Endodermal cell (in vitro differentiated cells): ENCODE data around the gene C1R. TPM values are rescaled to one million over a fixed set of nuclear protein-coding genes. Genes with fewer than 3 reads are reported as not detected.
A peak's percentile ranks its signal among the peaks of the same experiment; 100 is the strongest.
"Not testable (repeated sequence)": the region's sequence is repeated elsewhere in the genome, so short reads cannot be mapped to it uniquely, and the experiment has no call there.

Experiments used
- DNase-seq: peaks from one replicate; pipeline ENCODE4 v3.0.0-alpha.2; 2017
- H3K27ac ChIP-seq: 2 replicates; pipeline ENCODE4 v1.5.1; 2013; ENCODE audit warnings: mild to moderate bottlenecking, low read depth, low read length, moderate library complexity
- H3K27me3 ChIP-seq: 2 replicates; pipeline ENCODE4 v1.6.1; 2013; ENCODE audit warnings: mild to moderate bottlenecking, low read length, moderate library complexity; ENCODE audit not compliant: insufficient read depth, control insufficient read depth, poor library complexity, severe bottlenecking
- H3K36me3 ChIP-seq: 2 replicates; pipeline ENCODE4 v1.7.0; 2013; ENCODE audit warnings: mild to moderate bottlenecking, low read length, moderate library complexity; ENCODE audit not compliant: control insufficient read depth, insufficient read depth
- H3K4me1 ChIP-seq: one replicate; pipeline ENCODE4 v1.7.0; 2013; ENCODE audit warnings: low read length; ENCODE audit not compliant: control insufficient read depth, insufficient read depth
- H3K4me3 ChIP-seq: 2 replicates; pipeline ENCODE4 v1.5.1; 2013; ENCODE audit warnings: mild to moderate bottlenecking, low read length, moderate library complexity
- H3K9ac ChIP-seq: 2 replicates; pipeline ENCODE4 v1.6.1; 2013; ENCODE audit warnings: mild to moderate bottlenecking, low read length, moderate library complexity; ENCODE audit not compliant: poor library complexity, severe bottlenecking; ENCODE audit errors: extremely low read depth
- H3K9me3 ChIP-seq: 2 replicates; pipeline ENCODE4 v1.6.1; 2013; ENCODE audit warnings: mild to moderate bottlenecking, low read length, moderate library complexity; ENCODE audit not compliant: control insufficient read depth
- H3K27ac Mint-ChIP-seq: 2 replicates; pipeline ENCODE4 v1.8.0; 2020; ENCODE audit warnings: mixed read lengths
- H3K27me3 Mint-ChIP-seq: 2 replicates; pipeline ENCODE4 v1.8.0; 2021; ENCODE audit warnings: mild to moderate bottlenecking, mixed read lengths; ENCODE audit not compliant: insufficient read depth
- H3K36me3 Mint-ChIP-seq: 2 replicates; pipeline ENCODE4 v1.8.0; 2020; ENCODE audit warnings: low read depth, mixed read lengths
- H3K4me1 Mint-ChIP-seq: 2 replicates; pipeline ENCODE4 v1.8.0; 2020; ENCODE audit warnings: mixed read lengths
- H3K4me3 Mint-ChIP-seq: 2 replicates; pipeline ENCODE4 v1.8.0; 2020; ENCODE audit warnings: mild to moderate bottlenecking, moderate library complexity, mixed read lengths
- H3K9me3 Mint-ChIP-seq: 2 replicates; pipeline ENCODE4 v1.8.0; 2020; ENCODE audit warnings: mild to moderate bottlenecking, mixed read lengths
- CTCF ChIP-seq: fragments of 200-600 bp; sonication (generic); conservative IDR thresholded peaks from 2 replicates; pipeline ENCODE4 v1.5.0; 2021; ENCODE audit warnings: antibody characterized with exemption, mild to moderate bottlenecking
- WGBS, 2 experiments: methylation state at CpG; one replicate each; pipeline versions ENCODE4 v1.1.5 to v1.1.7; 2013; ENCODE audit warnings: missing lambda C conversion rate in 2 of 2, mixed read lengths in 1 of 2; ENCODE audit not compliant: insufficient coverage in 1 of 2, insufficient read length in 1 of 2; 5-methylcytosine and 5-hydroxymethylcytosine counted together
- total RNA-seq, 2 donors: library from RNA; stranded (reverse); fragmentation: NEBNext Ultra II Directional in 1 of 2; extraction: Animal tissue kit (Norgen Biotek cat#: 25700) in 1 of 2; gene quantifications; 2 replicates in 1 of 2; 3 replicates in 1 of 2; pipeline ENCODE4 v1.2.1, GENCODE V29; 2021

Gene C1R
- total RNA-seq, 2 donors from 2014 or later: 3.9 TPM

GRCh38 chr12:7039403-7039802 is 52.8 kb downstream of the C1R start:
- no peaks in the 10 kb centered on the region for H3K36me3 ChIP-seq
- no peaks in the 10 kb centered on the region for H3K27me3 Mint-ChIP-seq
- no peak overlapping the region for H3K27ac ChIP-seq
- H3K9ac ChIP-seq: no peak overlapping the region
- no peak overlapping the region for H3K4me3 ChIP-seq
- H3K9me3 ChIP-seq: no peaks in the 10 kb centered on the region
- H3K4me3 Mint-ChIP-seq: no peak overlapping the region
- no peaks in the 10 kb centered on the region for H3K36me3 Mint-ChIP-seq
- H3K27me3 ChIP-seq: no peaks in the 10 kb centered on the region
- no peaks in the 10 kb centered on the region for H3K4me1 Mint-ChIP-seq
- WGBS, 2 experiments: 82 to 94% methylated on average over 2 to 9 of the region's 10 CpGs
- no peak for DNase-seq
- TF ChIP-seq CTCF: no peak
- H3K4me1 ChIP-seq: no peaks in the 10 kb centered on the region
- H3K9me3 Mint-ChIP-seq: peaks cover 9% of the 10 kb centered on the region
- H3K27ac Mint-ChIP-seq: no peak overlapping the region

GRCh38 chr12:7038591-7038990 is 53.7 kb downstream of the C1R start:
- WGBS, 2 experiments: 94 to 95% methylated on average over 19 to 22 of the region's 22 CpGs
- H3K4me3 ChIP-seq: no peak overlapping the region
- Mint-ChIP-seq H3K9me3 (peaks cover 9% of the 10 kb centered on the region), H3K27ac (no peak overlapping the region), H3K36me3 (no peaks in the 10 kb centered on the region), H3K4me1 (no peaks in the 10 kb centered on the region), H3K27me3 (no peaks in the 10 kb centered on the region), H3K4me3 (no peak overlapping the region)
- H3K27ac ChIP-seq: peak overlapping the region; percentile 13
- no peaks in the 10 kb centered on the region for H3K27me3 ChIP-seq
- no peak for TF ChIP-seq CTCF
- no peaks in the 10 kb centered on the region for H3K4me1 ChIP-seq
- no peaks in the 10 kb centered on the region for H3K36me3 ChIP-seq
- no peaks in the 10 kb centered on the region for H3K9me3 ChIP-seq
- DNase-seq: no peak
- no peak overlapping the region for H3K9ac ChIP-seq

- not testable (repeated sequence) for H3K4me3 Mint-ChIP-seq, H3K9ac ChIP-seq, H3K27me3 ChIP-seq, H3K4me1 Mint-ChIP-seq, H3K36me3 ChIP-seq, H3K27ac Mint-ChIP-seq, H3K4me1 ChIP-seq, H3K9me3 Mint-ChIP-seq, H3K27me3 Mint-ChIP-seq, H3K9me3 ChIP-seq, H3K27ac ChIP-seq, H3K36me3 Mint-ChIP-seq, H3K4me3 ChIP-seq, DNase-seq
- WGBS, 2 experiments: 93 to 95% methylated on average over 11 to 29 of the region's 32 CpGs
Measured at GRCh38 chr12:7037411-7037810, 54.8 kb downstream of the C1R start.

- Histone ChIP-seq H3K4me3 (no peak overlapping the region), H3K27me3 (no peaks in the 10 kb centered on the region), H3K4me1 (no peaks in the 10 kb centered on the region), H3K36me3 (no peaks in the 10 kb centered on the region), H3K27ac (no peak overlapping the region), H3K9ac (no peak overlapping the region), H3K9me3 (no peaks in the 10 kb centered on the region)
- Mint-ChIP-seq H3K27ac (no peak overlapping the region), H3K9me3 (peaks cover 9% of the 10 kb centered on the region), H3K36me3 (no peaks in the 10 kb centered on the region), H3K4me3 (no peak overlapping the region), H3K4me1 (no peaks in the 10 kb centered on the region), H3K27me3 (peaks cover 4% of the 10 kb centered on the region)
- TF ChIP-seq CTCF: no peak
- DNase-seq: no peak
- no CpG with 5 or more reads among the region's 2 CpGs for WGBS, 2 experiments
Measured at GRCh38 chr12:7035463-7035862, 56.8 kb downstream of the C1R start.
